Testis (tissue), 3 donors: ENCODE data around the gene ZDHHC7. TPM values are rescaled to one million over a fixed set of nuclear protein-coding genes. Genes with fewer than 3 reads are reported as not detected.

ENCODE experiments used
- DNase-seq: peaks from one replicate; pipeline ENCODE4 v3.0.0-alpha.2; 2019
- H3K27ac ChIP-seq, 2 donors: fragments of 200-600 bp; sonication (generic); one replicate each; pipeline ENCODE4 v1.5.1; 2019
- H3K27me3 ChIP-seq: fragments of 200-600 bp; sonication (generic); one replicate; pipeline ENCODE4 v1.5.1; 2019
- H3K36me3 ChIP-seq: fragments of 200-600 bp; sonication (generic); one replicate; pipeline ENCODE4 v1.5.1; 2017; ENCODE audit warnings: low read depth; ENCODE audit errors: missing control alignments
- H3K4me1 ChIP-seq: fragments of 200-600 bp; sonication (generic); one replicate; pipeline ENCODE4 v1.5.1; 2019
- H3K4me3 ChIP-seq, 2 donors: fragments of 200-600 bp; sonication (generic); one replicate each; pipeline ENCODE4 v1.5.1; 2017 to 2019
- H3K9me3 ChIP-seq: fragments of 200-600 bp; sonication (generic); one replicate; pipeline ENCODE4 v1.5.1; 2017
- CTCF ChIP-seq, 3 experiments: fragments of 450-650 bp in 2 of 3; fragments of 200-600 bp in 1 of 3; sonication (generic) in 1 of 3; IDR thresholded peaks; one replicate each; pipeline ENCODE4 v1.5.1; 2016 to 2019; ENCODE audit warnings: antibody characterized with exemption in 3 of 3, mild to moderate bottlenecking in 2 of 3, moderate library complexity in 1 of 3
- POLR2A ChIP-seq: fragments of 450-650 bp; IDR thresholded peaks from one replicate; pipeline ENCODE4 v1.6.1; 2017; ENCODE audit warnings: antibody characterized with exemption, mild to moderate bottlenecking, moderate library complexity
- WGBS, 2 donors: methylation state at CpG; one replicate each; pipeline ENCODE4 v1.1.5; 2018; 5-methylcytosine and 5-hydroxymethylcytosine counted together
- intact Hi-C: fragments of 100-400 bp; cut with DNase I; formaldehyde crosslinking; loops from one replicate; pipeline ENCODE4 v1.15.1; 2023; ENCODE audit warnings: low total_unique reads
- polyA plus RNA-seq: library from polyadenylated mRNA; stranded (reverse); fragments of 350-450 nt; fragmentation: Illumina TruSeq; extraction: RNeasy Lipid Tissue Mini Kit (QIAGEN cat#74804); gene quantifications from one replicate; pipeline ENCODE4 v1.2.3, GENCODE V29; 2014; ENCODE audit warnings: low read depth, low replicate concordance; ENCODE audit not compliant: insufficient read depth
- total RNA-seq, 2 donors: library from RNA; depleted of rRNA; stranded (reverse); fragments of >200 nt; gene quantifications; one replicate each; pipeline ENCODE4 v1.2.3, GENCODE V29; 2016

ZDHHC7 gene
- total and polyA plus RNA-seq, 3 donors from 2014 or later = 29.4 to 42.7 (median 35.0) TPM

- no peaks in the 10 kb centered on the region for H3K9me3 ChIP-seq
- 46 to 55% methylated on average over 9 of the region's 9 CpGs for WGBS, 2 donors
Observed at GRCh38 chr16:84953190-84953746, 58.1 kb downstream of the ZDHHC7 start.

GRCh38 chr16:84952335-84953189, 58.8 kb downstream of the ZDHHC7 start:
- no peaks in the 10 kb centered on the region for H3K9me3 ChIP-seq
- DNase-seq = peak; percentile 92
- TF ChIP-seq CTCF (IDR thresholded peaks at IDR 0.05) (peak; percentile 94 to 95 (median 95)), POLR2A (no peak)
- H3K4me1 ChIP-seq = peaks cover 24% of the 10 kb centered on the region
- H3K4me3 ChIP-seq = no peak overlapping the region
- intact Hi-C loops = no loop called here
- no peaks in the 10 kb centered on the region for H3K36me3 ChIP-seq
- 25 to 40% methylated on average over 11 to 12 of the region's 12 CpGs for WGBS, 2 donors
- no peaks in the 10 kb centered on the region for H3K27me3 ChIP-seq
- H3K27ac ChIP-seq = peak overlapping the region; percentile 5 to 68

More at GRCh38 chr16:84953190-84953746, 58.1 kb downstream of the ZDHHC7 start:
- Histone ChIP-seq H3K4me1 (peaks cover 24% of the 10 kb centered on the region), H3K4me3 (no peak overlapping the region), H3K27ac (peak overlapping the region; percentile 5 to 68), H3K27me3 (no peaks in the 10 kb centered on the region), H3K36me3 (no peaks in the 10 kb centered on the region)
- DNase-seq = no peak
- intact Hi-C loops = no loop called here
- TF ChIP-seq CTCF (IDR thresholded peaks at IDR 0.05) (no peak), POLR2A (no peak)

- no peak for DNase-seq
- WGBS, 2 donors = 90 to 93% methylated on average over 9 to 10 of the region's 10 CpGs
- Histone ChIP-seq H3K36me3 (no peaks in the 10 kb centered on the region), H3K9me3 (no peaks in the 10 kb centered on the region), H3K27me3 (no peaks in the 10 kb centered on the region), H3K27ac (no peak overlapping the region), H3K4me1 (peaks cover 24% of the 10 kb centered on the region), H3K4me3 (no peak overlapping the region)
- intact Hi-C loops = no loop called here
- TF ChIP-seq POLR2A (no peak), CTCF (IDR thresholded peaks at IDR 0.05) (no peak)
Observed at GRCh38 chr16:84950906-84951305, 60.4 kb downstream of the ZDHHC7 start.

- 63 to 87% methylated on average over 10 of the region's 10 CpGs for WGBS, 2 donors
- H3K27ac ChIP-seq = no peak overlapping the region
- DNase-seq = no peak
- no peaks in the 10 kb centered on the region for H3K9me3 ChIP-seq
- peaks cover 24% of the 10 kb centered on the region for H3K4me1 ChIP-seq
- no peak for TF ChIP-seq CTCF (IDR thresholded peaks at IDR 0.05)
- TF ChIP-seq POLR2A = no peak
- no peaks in the 10 kb centered on the region for H3K36me3 ChIP-seq
- intact Hi-C loops = no loop called here
- no peaks in the 10 kb centered on the region for H3K27me3 ChIP-seq
- H3K4me3 ChIP-seq = no peak overlapping the region
Observed at GRCh38 chr16:84949772-84950436, 61.4 kb downstream of the ZDHHC7 start.
